Left ventricle myocardium inferior (tissue), 1 donor: ENCODE data around the gene STX5. TPM values are rescaled to one million over a fixed set of nuclear protein-coding genes. Genes with fewer than 3 reads are reported as not detected.
A peak's percentile ranks its signal among the peaks of the same experiment; 100 is the strongest.

Experiments
- DNase-seq: peaks from one replicate; pipeline ENCODE4 v3.0.0-alpha.2; 2020
- H3K27ac ChIP-seq: fragments of 200-600 bp; replicated peaks from 2 replicates; pipeline ENCODE4 v1.8.0; 2021
- H3K27me3 ChIP-seq: fragments of 200-600 bp; 2 replicates; pipeline ENCODE4 v1.8.0; 2021; ENCODE audit warnings: low read depth
- H3K36me3 ChIP-seq: fragments of 200-600 bp; 2 replicates; pipeline ENCODE4 v1.8.0; 2021
- H3K4me1 ChIP-seq: fragments of 200-600 bp; 2 replicates; pipeline ENCODE4 v1.8.0; 2021
- H3K4me3 ChIP-seq: fragments of 200-600 bp; 2 replicates; pipeline ENCODE4 v1.8.0; 2021; ENCODE audit warnings: mild to moderate bottlenecking, moderate library complexity
- H3K9me3 ChIP-seq: fragments of 200-600 bp; replicated peaks from 2 replicates; pipeline ENCODE4 v1.8.0; 2021
- intact Hi-C: fragments of 100-400 bp; cut with micrococcal nuclease; formaldehyde crosslinking; loops from one replicate; pipeline ENCODE4 v1.11.0; 2022
- total RNA-seq: library from RNA; stranded (reverse); fragmentation: NEBNext Ultra II Directional; extraction: Animal tissue kit (Norgen Biotek cat#: 25700); gene quantifications from one replicate; pipeline ENCODE4 v1.2.1, GENCODE V29; 2021
- TF ChIP-seq, protein P1 (sequence below): fragments of 200-600 bp; IDR thresholded peaks from 2 replicates; pipeline ENCODE4 v1.8.0; 2021; ENCODE audit warnings: antibody characterized with exemption, mild to moderate bottlenecking, borderline replicate concordance
- donor health status: DM: no; HTN: yes; CAD: no; lungs with severe emphysema.

Gene STX5
- total RNA-seq, 1 donor from 2014 or later: 16.7 TPM

DNA sequence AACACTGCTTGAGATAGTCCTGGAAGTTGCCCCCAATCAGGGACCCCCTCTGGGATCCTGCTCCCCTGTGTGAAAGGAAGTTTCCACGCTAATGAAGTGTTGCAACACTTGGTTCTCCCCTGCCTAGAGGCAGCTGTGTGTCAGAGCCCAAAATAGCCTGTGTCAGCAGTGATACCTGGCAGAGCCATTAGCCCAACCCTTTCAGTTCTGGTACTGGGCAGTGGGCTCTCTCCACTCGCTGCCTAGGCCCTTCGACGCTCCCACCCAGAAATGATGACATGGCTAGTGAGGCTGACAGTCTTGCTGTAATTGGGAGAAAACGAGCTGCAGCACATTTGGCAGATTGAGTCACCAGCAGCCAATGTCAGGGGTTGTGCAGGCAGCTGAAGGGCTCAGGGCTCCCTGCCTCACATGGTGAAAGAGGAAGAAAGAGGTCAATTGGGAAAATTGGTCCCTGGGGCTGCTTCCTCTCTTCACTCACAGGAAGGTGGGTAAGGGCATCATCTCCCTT lies 25.2 kb downstream of the STX5 start:
- Histone ChIP-seq H3K9me3 (no peaks in the 10 kb centered on the region), H3K27ac (peak overlapping the region; percentile 91), H3K36me3 (peaks cover 27% of the 10 kb centered on the region), H3K4me1 (peaks cover 42% of the 10 kb centered on the region), H3K4me3 (peak overlapping the region; percentile 83), H3K27me3 (no peaks in the 10 kb centered on the region)
- no peak for DNase-seq
- TF ChIP-seq, protein P1, sequence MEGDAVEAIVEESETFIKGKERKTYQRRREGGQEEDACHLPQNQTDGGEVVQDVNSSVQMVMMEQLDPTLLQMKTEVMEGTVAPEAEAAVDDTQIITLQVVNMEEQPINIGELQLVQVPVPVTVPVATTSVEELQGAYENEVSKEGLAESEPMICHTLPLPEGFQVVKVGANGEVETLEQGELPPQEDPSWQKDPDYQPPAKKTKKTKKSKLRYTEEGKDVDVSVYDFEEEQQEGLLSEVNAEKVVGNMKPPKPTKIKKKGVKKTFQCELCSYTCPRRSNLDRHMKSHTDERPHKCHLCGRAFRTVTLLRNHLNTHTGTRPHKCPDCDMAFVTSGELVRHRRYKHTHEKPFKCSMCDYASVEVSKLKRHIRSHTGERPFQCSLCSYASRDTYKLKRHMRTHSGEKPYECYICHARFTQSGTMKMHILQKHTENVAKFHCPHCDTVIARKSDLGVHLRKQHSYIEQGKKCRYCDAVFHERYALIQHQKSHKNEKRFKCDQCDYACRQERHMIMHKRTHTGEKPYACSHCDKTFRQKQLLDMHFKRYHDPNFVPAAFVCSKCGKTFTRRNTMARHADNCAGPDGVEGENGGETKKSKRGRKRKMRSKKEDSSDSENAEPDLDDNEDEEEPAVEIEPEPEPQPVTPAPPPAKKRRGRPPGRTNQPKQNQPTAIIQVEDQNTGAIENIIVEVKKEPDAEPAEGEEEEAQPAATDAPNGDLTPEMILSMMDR: no peak
- intact Hi-C loops: no loop called here

DNA sequence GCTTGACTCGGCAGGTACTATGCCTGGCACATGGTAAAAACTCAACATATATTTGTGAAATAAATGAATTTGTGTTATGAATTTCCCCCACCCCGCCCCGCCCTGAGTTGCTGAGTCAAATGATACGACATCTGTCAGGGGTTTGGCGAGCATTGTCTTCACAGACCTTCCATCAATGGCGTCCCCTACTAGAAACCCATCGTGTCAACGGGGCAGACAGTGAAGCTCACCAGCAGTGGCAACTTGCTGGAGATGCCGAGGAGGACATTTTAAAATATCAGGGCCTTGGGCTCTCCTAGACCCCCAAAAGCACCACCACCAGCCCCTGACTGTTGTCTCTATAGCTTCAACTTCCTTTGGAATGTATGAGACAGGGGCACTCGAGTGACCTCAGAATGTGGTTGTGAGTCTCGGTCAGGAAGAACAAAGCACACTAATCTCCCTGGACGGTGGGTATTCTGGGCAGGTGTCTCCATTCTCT lies 25.9 kb downstream of the STX5 start:
- TF ChIP-seq, protein P1: no peak
- intact Hi-C loops: no loop called here
- Histone ChIP-seq H3K27ac (peak overlapping the region; percentile 91), H3K36me3 (peaks cover 33% of the 10 kb centered on the region), H3K27me3 (no peaks in the 10 kb centered on the region), H3K9me3 (no peaks in the 10 kb centered on the region), H3K4me1 (peaks cover 42% of the 10 kb centered on the region), H3K4me3 (peak overlapping the region; percentile 83)
- no peak for DNase-seq

DNA sequence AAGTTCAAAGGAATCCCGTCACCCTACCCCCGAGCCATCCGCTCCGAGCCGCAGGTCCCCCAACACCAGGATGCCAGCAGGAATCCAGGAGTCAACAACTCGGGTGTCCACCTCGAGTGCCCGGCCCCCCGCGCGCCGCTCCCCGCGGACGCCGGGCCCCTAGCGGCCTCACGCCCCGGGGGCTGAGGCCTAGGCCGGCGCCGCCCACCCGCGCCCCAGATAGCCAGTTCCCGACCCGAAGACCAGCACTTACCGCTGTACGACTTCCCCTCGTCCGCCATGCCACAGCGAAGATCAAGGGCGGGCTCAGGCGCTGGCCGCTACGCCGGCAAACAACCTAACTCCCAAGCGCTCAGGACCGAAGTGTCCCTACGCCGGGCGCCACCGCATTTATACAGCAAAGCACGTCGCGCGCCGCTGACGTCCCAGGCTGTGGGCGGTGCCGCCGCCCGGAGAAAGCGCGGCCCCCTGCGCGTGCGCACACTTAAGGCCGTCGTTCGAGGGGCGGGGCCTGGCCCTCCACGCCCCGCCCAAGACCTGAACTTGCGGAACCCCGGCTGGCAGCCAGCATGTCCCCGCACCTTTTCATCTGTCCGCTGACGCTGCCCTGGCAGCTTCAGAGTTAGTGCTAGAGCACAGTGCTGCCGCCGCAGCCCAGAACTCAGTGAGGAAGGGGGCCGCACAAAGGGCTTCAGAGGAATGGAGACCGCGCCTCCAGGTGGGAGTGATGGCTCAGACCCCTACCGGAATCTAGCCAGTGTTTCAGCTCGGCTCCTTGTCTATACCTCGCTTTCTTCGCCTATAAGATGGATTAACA lies 26.6 kb downstream of the STX5 start, which contains the start of gene NXF1:
TSS of gene NXF1 (minus strand) at position 365 of the 817 bp plus-strand sequence. CDS start at position 281, 84 bp downstream.
- H3K36me3 ChIP-seq: peaks cover 40% of the 10 kb centered on the region
- no peaks in the 10 kb centered on the region for H3K27me3 ChIP-seq
- H3K4me1 ChIP-seq: peaks cover 42% of the 10 kb centered on the region
- H3K27ac ChIP-seq: peak within 1 kb of the TSS; percentile 91
- intact Hi-C loops: no loop called here
- H3K9me3 ChIP-seq: no peaks in the 10 kb centered on the region
- H3K4me3 ChIP-seq: peak within 1 kb of the TSS; percentile 83
- peak; percentile 95 for DNase-seq
- TF ChIP-seq, protein P1: peak; percentile 31

DNA sequence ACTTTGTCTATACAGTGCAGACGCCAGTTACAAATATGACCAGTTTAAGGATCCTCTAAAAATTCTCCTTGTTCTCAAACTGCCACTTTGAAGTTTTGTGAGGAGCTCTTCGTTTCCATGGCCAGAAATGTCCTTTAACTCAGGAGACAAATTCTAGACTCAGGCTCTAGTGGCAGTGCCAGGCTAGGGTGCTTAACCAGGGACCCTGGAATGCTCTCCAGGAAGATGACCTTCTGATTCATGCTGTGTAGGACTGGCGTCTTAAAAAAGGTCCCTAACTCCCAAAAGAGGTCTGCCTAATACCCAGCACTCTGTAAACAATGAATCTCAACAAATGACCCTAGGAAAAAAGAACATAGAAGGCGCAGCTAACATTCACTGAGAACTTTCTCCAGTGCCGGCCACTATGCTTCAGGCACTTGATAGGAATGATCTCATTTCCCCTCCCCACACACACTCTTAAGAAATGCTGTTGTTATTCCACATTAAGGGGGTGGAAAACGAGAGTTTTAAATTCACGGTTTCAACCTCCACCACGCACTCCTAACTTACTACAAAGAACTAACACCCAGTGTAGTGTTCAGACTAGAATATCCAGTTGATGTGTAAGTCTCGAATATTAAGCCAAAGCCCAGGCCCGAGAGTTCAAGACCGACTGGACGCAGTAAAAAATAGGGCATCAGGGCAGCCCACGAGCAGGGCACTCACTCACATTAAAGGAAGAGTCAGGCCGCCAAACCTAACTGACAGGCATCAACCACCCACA lies 27.4 kb downstream of the STX5 start:
- peaks cover 48% of the 10 kb centered on the region for H3K36me3 ChIP-seq
- H3K27ac ChIP-seq: peak overlapping the region; percentile 91
- intact Hi-C loops: no loop called here
- H3K4me1 ChIP-seq: peaks cover 42% of the 10 kb centered on the region
- DNase-seq: no peak
- TF ChIP-seq, protein P1: no peak
- peak overlapping the region; percentile 83 for H3K4me3 ChIP-seq
- H3K9me3 ChIP-seq: no peaks in the 10 kb centered on the region
- no peaks in the 10 kb centered on the region for H3K27me3 ChIP-seq

DNA sequence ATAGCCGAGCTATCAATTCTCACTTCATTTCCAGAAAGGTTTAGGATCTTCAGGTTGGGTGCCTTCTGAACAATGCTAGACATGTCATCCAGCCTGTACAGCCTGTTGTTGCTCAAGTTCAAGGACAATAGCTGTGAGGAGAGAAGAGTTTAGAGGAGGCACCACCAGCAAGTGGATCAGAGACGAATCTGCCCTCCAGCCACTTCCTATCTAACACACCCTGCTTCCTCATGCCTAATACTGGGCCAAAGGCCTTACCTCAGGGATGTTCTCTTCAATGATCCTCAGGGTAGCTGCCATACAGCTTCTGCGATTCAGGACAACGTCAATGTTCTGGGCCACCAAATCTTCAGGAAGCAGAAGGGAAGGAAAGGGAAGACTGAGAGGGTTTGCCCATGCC lies 30.8 kb downstream of the STX5 start:
- no peaks in the 10 kb centered on the region for H3K9me3 ChIP-seq
- H3K4me3 ChIP-seq: no peak overlapping the region
- peaks cover 30% of the 10 kb centered on the region for H3K4me1 ChIP-seq
- no peak for DNase-seq
- no peaks in the 10 kb centered on the region for H3K27me3 ChIP-seq
- H3K36me3 ChIP-seq: peaks cover 79% of the 10 kb centered on the region
- H3K27ac ChIP-seq: no peak overlapping the region
- TF ChIP-seq, protein P1: no peak
- intact Hi-C loops: no loop called here
